Caco-2 (cell line): ENCODE measurements around the gene ZMPSTE24. TPM values are rescaled to one million over a fixed set of nuclear protein-coding genes. Genes with fewer than 3 reads are reported as not detected.

Experiments used
- BruUV-seq: library from RNA; stranded (reverse); fragments of 400-500 nt; replicated peaks from 2 replicates; lab custom pipeline; 2021; lab: Mats Ljungman, UMichigan
- CTCF ChIA-PET: fragments of 300-600 bp; sonication (Branson Sonifier 250); formaldehyde crosslinking; loops from one replicate; lab custom pipeline; 2022; ENCODE audit warnings: antibody characterized with exemption; lab: Charles Lee
- POLR2A ChIA-PET: fragments of 300-600 bp; sonication (Branson Sonifier 250); formaldehyde crosslinking; loops from one replicate; lab custom pipeline; 2022; ENCODE audit warnings: antibody characterized with exemption; lab: Charles Lee
- DNase-seq, 2 experiments: peaks; one replicate each; pipeline versions ENCODE4 v3.0.0 to v3.0.0-alpha.2; 2020 to 2022
- H3K27me3 ChIP-seq: replicated peaks from 2 replicates; pipeline ENCODE4 v1.6.0; 2011; ENCODE audit warnings: low read length; ENCODE audit not compliant: control insufficient read depth, insufficient read depth
- H3K36me3 ChIP-seq: 2 replicates; pipeline ENCODE4 v1.5.1; 2011; ENCODE audit warnings: low read length; ENCODE audit not compliant: control insufficient read depth, insufficient read depth
- H3K4me1 ChIP-seq: fragments of 250-450 bp; sonication (Bioruptor Pico); 2 replicates; pipeline ENCODE4 v1.5.1; 2020; ENCODE audit warnings: mild to moderate bottlenecking
- H3K4me3 ChIP-seq: 2 replicates; pipeline ENCODE4 v1.5.1; 2011; ENCODE audit warnings: low read depth, mild to moderate bottlenecking, control low read depth, low read length
- H3K9me3 ChIP-seq: fragments of 250-450 bp; sonication (Bioruptor Pico); 2 replicates; pipeline ENCODE4 v1.5.1; 2020; ENCODE audit warnings: mild to moderate bottlenecking, moderate library complexity
- H3K27ac Mint-ChIP-seq: one replicate; pipeline ENCODE4 v1.8.0; 2022; ENCODE audit warnings: mixed read lengths; ENCODE audit not compliant: unreplicated experiment
- H3K27me3 Mint-ChIP-seq: one replicate; pipeline ENCODE4 v1.8.0; 2022; ENCODE audit warnings: mixed read lengths; ENCODE audit not compliant: insufficient read depth, unreplicated experiment
- H3K36me3 Mint-ChIP-seq: one replicate; pipeline ENCODE4 v1.8.0; 2022; ENCODE audit warnings: mild to moderate bottlenecking, mixed read lengths; ENCODE audit not compliant: insufficient read depth, unreplicated experiment
- H3K4me1 Mint-ChIP-seq: one replicate; pipeline ENCODE4 v1.8.0; 2022; ENCODE audit warnings: low read depth, mixed read lengths; ENCODE audit not compliant: unreplicated experiment
- H3K4me3 Mint-ChIP-seq: one replicate; pipeline ENCODE4 v1.8.0; 2022; ENCODE audit warnings: mild to moderate bottlenecking, moderate library complexity, mixed read lengths; ENCODE audit not compliant: unreplicated experiment
- H3K9me3 Mint-ChIP-seq: one replicate; pipeline ENCODE4 v1.8.0; 2022; ENCODE audit warnings: mixed read lengths; ENCODE audit not compliant: unreplicated experiment
- CTCF ChIP-seq, 2 experiments: fragments of 200-600 bp in 1 of 2; IDR thresholded peaks; 1 replicate in 1 of 2; 2 replicates in 1 of 2; pipeline versions ENCODE4 v1.5.1 to v1.8.0; 2011 to 2022; ENCODE audit warnings: antibody characterized with exemption in 1 of 2, control low read depth in 1 of 2, inconsistent platforms in 1 of 2, low read depth in 1 of 2, low read length in 1 of 2, mild to moderate bottlenecking in 1 of 2, moderate library complexity in 1 of 2; ENCODE audit not compliant: insufficient read depth in 1 of 2, severe bottlenecking in 1 of 2, unreplicated experiment in 1 of 2
- intact Hi-C: fragments of 100-400 bp; cut with micrococcal nuclease; formaldehyde crosslinking; loops from one replicate; pipeline ENCODE4 v1.10.0; 2022; ENCODE audit not compliant: unreplicated experiment
- total RNA-seq: library from RNA; stranded (reverse); gene quantifications from 2 replicates; pipeline ENCODE4 v1.2.3, GENCODE V29; 2022

ZMPSTE24 gene
- total RNA-seq, 1 experiment from 2014 or later: 37.9 TPM

DNA sequence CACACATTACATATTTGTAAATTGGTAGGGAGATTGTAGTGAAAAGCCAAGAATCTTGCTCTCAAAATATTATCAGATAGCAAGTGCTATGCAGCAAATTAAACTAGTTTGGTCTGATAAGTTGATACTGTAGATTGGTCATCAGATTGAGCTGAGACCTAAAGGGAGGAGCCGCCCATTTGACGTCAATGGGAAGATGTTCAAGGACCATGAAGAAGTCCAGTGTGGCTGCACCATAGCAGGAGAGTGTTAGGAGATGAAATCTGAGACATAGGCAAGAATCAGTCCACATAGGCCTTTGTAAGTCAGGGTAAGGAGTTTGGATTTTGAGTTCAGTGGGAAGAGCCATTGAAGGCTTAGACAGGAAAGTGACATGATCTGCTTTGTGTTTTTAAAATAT lies 16.3 kb downstream of the ZMPSTE24 start:
- no peaks in the 10 kb centered on the region for H3K4me1 ChIP-seq
- Mint-ChIP-seq H3K4me3 (no peak overlapping the region), H3K4me1 (peaks cover 6% of the 10 kb centered on the region), H3K36me3 (peaks cover 48% of the 10 kb centered on the region), H3K9me3 (no peaks in the 10 kb centered on the region), H3K27me3 (no peaks in the 10 kb centered on the region), H3K27ac (no peak overlapping the region)
- TF ChIP-seq CTCF (IDR thresholded peaks at IDR 0.05; ENCODE audit: insufficient read depth in 1 of 2, low read depth in 1 of 2, low read length in 1 of 2, severe bottlenecking in 1 of 2, unreplicated experiment in 1 of 2): no peak
- no TSS peak for BruUV-seq
- H3K4me3 ChIP-seq: no peak overlapping the region
- H3K9me3 ChIP-seq: no peaks in the 10 kb centered on the region
- DNase-seq: no peak
- ChIA-PET POLR2A (no interaction called here), CTCF (no interaction called here)
- no peaks in the 10 kb centered on the region for H3K36me3 ChIP-seq
- H3K27me3 ChIP-seq: no peaks in the 10 kb centered on the region
- intact Hi-C loops: no loop called here

DNA sequence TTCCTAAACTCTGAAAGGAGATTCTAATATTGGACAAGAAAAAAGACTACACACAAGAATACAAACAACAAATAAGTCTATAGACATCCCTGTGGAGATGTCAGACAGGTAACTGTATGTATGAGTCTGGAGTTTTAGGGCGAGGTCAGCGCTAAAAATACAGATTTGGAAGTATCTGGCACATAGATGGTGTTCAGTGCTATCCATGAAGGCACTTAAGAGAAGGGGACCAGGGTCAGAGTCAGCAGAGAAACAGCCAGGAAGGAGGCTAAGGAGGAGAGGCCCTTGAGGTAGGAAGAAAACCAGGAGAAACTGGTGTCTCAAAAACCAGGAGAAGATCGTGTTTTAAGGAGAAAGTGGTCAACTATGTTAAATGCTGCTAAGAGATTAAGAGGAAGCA lies 18.1 kb downstream of the ZMPSTE24 start:
- no peak for DNase-seq
- CTCF ChIA-PET: no interaction called here
- no peak overlapping the region for H3K4me3 ChIP-seq
- BruUV-seq: no TSS peak
- H3K4me1 Mint-ChIP-seq: peaks cover 6% of the 10 kb centered on the region
- H3K4me1 ChIP-seq: no peaks in the 10 kb centered on the region
- no peaks in the 10 kb centered on the region for H3K27me3 ChIP-seq
- no peak overlapping the region for H3K4me3 Mint-ChIP-seq
- H3K36me3 Mint-ChIP-seq: peaks cover 37% of the 10 kb centered on the region
- no peaks in the 10 kb centered on the region for H3K27me3 Mint-ChIP-seq
- intact Hi-C loops: no loop called here
- no peaks in the 10 kb centered on the region for H3K36me3 ChIP-seq
- H3K9me3 Mint-ChIP-seq: no peaks in the 10 kb centered on the region
- POLR2A ChIA-PET: no interaction called here
- H3K9me3 ChIP-seq: no peaks in the 10 kb centered on the region
- TF ChIP-seq CTCF (IDR thresholded peaks at IDR 0.05; ENCODE audit: insufficient read depth in 1 of 2, low read depth in 1 of 2, low read length in 1 of 2, severe bottlenecking in 1 of 2, unreplicated experiment in 1 of 2): no peak
- peak overlapping the region; percentile 53 for H3K27ac Mint-ChIP-seq

DNA sequence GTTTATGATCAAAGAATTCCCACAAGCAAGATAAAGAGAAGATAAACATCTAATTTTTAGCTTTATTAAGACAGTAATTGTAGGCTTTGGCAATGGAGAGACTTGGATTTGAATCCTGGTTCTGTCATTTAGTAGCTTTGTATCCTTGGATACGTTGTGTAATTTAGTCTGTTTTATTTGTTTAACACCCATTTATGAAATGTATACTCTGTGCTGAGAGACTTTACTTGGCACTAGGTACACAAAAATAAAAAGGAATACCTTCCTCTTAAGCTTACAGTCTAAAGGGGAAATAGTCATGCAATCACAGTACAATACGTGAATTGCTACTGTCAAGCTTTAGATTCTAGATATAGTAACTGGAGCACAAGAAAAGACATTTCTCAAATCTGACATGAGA lies 23.8 kb downstream of the ZMPSTE24 start:
- no peak overlapping the region for H3K4me3 ChIP-seq
- no peaks in the 10 kb centered on the region for H3K9me3 ChIP-seq
- Mint-ChIP-seq H3K36me3 (peaks cover 39% of the 10 kb centered on the region), H3K4me1 (no peaks in the 10 kb centered on the region), H3K9me3 (no peaks in the 10 kb centered on the region), H3K27me3 (no peaks in the 10 kb centered on the region), H3K4me3 (no peak overlapping the region), H3K27ac (no peak overlapping the region)
- no peaks in the 10 kb centered on the region for H3K4me1 ChIP-seq
- H3K36me3 ChIP-seq: no peaks in the 10 kb centered on the region
- DNase-seq: no peak
- intact Hi-C loops: no loop called here
- no peaks in the 10 kb centered on the region for H3K27me3 ChIP-seq
- ChIA-PET POLR2A (no interaction called here), CTCF (no interaction called here)
- no peak for TF ChIP-seq CTCF (IDR thresholded peaks at IDR 0.05; ENCODE audit: insufficient read depth in 1 of 2, low read depth in 1 of 2, low read length in 1 of 2, severe bottlenecking in 1 of 2, unreplicated experiment in 1 of 2)
- no TSS peak for BruUV-seq
